GM13976 (cell line): Measurements from ENCODE around the gene PRKCA.
A peak's percentile ranks its signal among the peaks of the same experiment; 100 is the strongest.

Source experiments
- DNase-seq: peaks from one replicate; pipeline ENCODE4 v3.0.0; 2012; ENCODE audit warnings: low spot score
- in situ Hi-C: fragments of 300-500 bp; cut with MboI; formaldehyde crosslinking; loops from one replicate; pipeline ENCODE4 v1.12.0; 2022; ENCODE audit warnings: low sequenced_read_pairs, mixed read lengths, inconsistent platforms; ENCODE audit not compliant: unreplicated experiment
- TF ChIP-seq, protein P1 (sequence below): IDR thresholded peaks from 2 replicates; pipeline ENCODE4 v1.5.1; 2012; ENCODE audit warnings: borderline replicate concordance, mild to moderate bottlenecking; ENCODE audit not compliant: insufficient read depth; ENCODE audit errors: extremely low read depth, missing control alignments, control extremely low read depth

PRKCA gene

DNA sequence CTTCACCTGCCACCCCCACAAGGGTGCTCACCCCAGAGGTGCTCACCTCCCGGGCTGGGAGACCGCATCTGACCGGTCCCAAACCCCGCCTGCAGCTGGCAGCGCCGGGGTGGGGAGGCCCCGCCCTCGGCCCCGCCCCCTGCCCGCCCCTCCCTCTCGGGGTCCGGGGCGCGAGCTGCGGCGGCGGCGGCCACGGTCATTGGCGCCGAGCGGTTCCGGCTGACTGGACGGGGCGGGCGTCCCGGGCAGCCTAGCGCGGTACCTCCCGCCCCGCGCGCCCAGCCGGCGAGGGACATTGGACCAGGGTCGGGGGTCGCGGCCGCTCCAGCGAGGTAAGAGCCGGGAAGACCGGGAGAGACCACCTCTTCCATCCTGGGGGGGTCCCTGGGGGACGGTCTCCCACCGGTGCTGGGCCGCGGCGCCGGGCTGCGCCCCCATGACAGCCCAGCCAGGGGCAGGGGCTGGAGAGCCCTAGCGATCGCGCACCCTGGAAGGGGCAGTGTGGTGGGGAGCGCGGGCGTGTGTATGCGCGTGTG is 532.6 kb downstream of the PRKCA start, which contains the start of gene CACNG5:
Gene CACNG5, plus strand, starts transcription at position 199 of the 536 bp plus-strand sequence. CDS start 42,216 bp downstream, outside the sequence.
- DNase-seq, result peak; percentile 50
- TF ChIP-seq, protein P1, sequence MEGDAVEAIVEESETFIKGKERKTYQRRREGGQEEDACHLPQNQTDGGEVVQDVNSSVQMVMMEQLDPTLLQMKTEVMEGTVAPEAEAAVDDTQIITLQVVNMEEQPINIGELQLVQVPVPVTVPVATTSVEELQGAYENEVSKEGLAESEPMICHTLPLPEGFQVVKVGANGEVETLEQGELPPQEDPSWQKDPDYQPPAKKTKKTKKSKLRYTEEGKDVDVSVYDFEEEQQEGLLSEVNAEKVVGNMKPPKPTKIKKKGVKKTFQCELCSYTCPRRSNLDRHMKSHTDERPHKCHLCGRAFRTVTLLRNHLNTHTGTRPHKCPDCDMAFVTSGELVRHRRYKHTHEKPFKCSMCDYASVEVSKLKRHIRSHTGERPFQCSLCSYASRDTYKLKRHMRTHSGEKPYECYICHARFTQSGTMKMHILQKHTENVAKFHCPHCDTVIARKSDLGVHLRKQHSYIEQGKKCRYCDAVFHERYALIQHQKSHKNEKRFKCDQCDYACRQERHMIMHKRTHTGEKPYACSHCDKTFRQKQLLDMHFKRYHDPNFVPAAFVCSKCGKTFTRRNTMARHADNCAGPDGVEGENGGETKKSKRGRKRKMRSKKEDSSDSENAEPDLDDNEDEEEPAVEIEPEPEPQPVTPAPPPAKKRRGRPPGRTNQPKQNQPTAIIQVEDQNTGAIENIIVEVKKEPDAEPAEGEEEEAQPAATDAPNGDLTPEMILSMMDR, result no peak
- in situ Hi-C loops, result no loop called here

DNA sequence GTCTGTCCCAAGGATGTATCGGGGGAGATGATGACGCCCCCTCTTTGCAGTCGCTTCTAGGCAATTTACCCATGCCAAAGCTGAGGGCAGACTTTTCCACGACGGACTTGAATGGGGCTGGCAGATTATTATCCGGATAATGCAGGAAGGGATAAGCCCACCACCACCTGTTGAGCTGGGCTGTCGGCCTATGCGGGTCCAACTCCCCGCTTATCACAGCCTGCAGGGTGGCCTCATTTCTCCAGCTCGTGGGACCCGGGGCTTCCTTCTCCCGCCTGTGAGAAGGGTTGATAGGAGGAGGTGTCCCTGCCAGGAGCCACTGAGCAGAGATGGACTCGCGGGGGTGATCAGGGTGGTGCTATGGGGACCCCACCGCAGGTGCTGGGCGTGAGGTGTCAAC is 533.1 kb downstream of the PRKCA start:
- in situ Hi-C loops, result no loop called here

DNA sequence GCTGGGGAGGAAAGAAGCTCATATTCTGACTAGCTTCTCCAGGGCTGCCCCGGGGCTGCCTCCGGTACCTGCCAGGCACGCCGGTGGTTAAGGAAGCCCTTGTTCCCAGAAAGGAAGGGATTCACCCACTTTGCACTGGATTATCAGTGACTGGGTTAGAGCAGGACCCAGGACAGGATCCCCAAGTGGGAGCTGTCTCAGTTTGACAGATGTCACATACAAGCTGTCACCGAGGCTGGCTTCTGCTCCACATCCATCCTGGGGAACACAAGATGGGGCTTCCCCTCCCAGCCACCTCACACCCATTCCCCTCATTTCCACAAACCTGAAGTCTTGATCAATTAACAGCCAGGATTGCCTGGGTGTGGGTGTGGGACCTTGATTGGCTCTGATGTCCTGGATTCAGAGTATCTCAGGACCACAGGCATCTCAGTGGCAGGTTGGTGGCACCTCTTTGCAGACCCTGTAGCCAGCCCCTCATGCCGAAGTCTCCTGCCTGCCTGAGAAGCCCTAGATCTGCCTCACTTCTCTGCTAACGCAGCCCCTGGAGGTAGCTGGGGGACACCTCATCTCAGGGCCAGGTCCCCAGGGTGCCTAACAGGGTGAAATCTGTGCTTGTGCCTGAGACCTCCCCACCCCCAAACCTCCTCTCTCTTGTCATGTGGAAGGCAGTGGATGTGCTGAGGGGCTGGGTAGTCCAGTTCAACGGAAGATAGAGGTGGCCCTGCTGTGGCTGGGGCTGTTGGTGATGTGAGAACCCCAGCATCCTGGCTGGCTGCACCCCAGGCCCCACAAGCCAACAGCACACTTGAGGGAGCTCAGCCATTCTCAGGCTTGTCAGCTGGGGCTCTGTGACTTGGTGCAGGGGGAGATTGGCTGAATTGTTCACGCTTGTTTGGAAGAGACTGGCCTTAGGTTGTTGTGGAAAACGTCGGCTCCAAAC is 533.9 kb downstream of the PRKCA start:
- TF ChIP-seq, protein P1, result no peak
- in situ Hi-C loops, result no loop called here
- DNase-seq, result no peak

More for the DNA sequence above, 533.1 kb downstream of the PRKCA start:
- TF ChIP-seq, protein P1, result no peak
- DNase-seq, result no peak

DNA sequence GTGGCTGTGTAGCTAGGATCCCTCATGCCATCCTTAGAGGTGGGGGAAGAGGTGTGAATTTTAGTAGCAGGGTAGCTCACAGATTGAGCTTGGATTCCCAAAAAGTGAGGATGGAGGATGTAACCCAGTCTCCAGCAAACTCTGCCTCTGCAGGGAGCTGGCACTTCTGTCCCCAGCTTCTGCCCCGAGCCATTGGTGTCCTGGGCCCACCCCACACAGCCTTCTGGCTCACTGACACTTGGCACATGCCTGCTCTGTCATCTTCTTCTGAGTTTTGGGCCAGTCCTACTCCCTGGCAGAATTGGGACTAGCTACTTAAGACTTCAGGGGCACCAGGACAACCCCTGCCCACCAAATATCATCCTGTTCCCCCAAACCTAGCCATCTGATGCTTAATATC is 534.8 kb downstream of the PRKCA start:
- in situ Hi-C loops, result no loop called here
- DNase-seq, result no peak
- TF ChIP-seq, protein P1, result no peak

DNA sequence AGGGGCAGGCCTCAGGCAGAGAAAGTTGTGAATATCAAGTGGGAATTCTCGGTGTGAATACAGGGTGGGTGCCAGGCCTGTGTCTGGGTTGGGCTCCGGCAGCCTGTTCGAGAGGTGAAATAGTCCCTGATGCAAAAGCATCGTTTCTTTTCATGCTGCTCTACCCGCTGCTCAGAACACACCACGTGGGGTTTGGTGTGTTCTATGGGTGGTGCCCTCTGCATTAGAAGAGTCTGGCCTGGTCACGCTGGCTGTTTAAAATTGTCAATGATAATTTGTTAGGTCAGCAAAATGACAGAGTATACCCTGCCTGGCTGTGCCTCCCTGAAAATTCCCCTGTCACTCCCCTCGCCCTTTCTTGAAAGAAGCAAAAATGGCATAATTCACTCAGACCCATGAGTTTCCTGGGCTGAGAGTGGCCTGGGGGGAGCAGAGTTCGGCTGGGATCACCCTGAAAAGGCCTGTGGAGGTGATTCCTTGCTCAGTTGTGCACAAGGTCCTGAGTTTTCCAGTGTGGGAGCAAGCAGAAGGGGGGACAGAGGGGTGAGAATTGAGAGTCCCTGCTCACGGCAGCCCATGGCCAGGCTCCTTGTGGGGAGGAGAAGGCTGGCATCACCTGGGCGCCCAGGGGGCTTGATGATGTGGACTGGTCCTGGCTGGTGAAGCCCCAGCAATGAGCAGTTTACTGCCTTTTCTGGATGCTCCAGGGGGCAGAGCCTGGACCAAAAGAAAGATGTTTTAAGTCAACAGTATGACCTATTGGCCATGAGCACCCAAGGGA is 535.7 kb downstream of the PRKCA start:
- TF ChIP-seq, protein P1, result no peak
- no peak for DNase-seq
- in situ Hi-C loops, result no loop called here

DNA sequence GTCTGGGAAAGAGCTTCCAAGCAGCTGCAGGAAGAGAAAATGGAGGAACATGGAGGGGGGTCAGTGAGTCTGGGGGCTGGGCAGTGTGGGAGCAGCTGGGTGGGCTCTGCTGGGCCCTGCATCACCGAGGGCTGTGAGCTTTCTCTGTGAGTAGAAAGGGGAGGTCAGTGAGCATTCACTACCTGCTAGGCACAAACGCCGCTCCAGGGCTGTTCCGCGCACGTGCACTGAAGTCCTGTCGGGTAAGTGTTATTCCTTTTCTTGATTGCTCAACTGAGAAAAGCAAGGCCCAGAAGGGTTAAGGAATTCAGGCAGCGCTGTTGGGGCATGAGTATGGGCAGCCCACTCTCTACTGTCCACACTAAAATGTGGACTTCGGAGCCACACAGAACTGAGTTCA is 537.2 kb downstream of the PRKCA start:
- in situ Hi-C loops, result no loop called here
- no peak for DNase-seq
- TF ChIP-seq, protein P1, result no peak
